Measurements from ENCODE around the gene VPS25.
A peak's percentile ranks its signal among the peaks of the same experiment; 100 is the strongest.

VPS25 gene

DNA sequence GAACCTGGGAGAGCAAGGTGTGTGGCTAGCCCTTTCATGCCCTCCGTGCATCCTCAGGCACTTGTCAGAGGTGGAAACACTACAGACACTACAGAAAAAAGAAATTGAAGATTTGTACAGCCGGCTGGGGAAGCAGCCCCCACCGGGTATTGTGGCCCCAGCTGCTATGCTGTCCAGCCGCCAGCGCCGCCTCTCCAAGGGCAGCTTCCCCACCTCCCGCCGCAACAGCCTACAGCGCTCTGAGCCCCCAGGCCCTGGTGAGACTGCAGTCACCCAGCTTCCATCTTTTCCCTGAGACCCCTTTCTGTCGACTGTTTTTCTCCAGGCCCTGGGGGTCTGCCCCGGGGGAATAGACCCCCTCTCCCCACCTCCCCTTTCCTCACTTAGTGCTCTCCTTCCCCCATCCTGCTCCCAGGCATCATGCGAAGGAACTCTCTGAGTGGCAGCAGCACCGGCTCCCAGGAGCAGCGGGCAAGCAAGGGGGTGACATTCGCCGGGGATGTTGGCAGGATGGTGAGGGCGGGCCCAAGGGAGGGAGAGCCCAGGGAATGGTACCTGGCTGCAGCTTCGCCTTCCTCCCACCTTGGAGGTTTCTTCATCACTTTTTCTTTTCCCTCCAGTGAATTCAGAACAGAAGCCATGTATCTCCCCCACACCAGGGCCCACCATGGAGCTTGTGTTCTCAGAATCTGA is 23.0 kb downstream of the VPS25 start:
- no peak for DNase-seq

DNA sequence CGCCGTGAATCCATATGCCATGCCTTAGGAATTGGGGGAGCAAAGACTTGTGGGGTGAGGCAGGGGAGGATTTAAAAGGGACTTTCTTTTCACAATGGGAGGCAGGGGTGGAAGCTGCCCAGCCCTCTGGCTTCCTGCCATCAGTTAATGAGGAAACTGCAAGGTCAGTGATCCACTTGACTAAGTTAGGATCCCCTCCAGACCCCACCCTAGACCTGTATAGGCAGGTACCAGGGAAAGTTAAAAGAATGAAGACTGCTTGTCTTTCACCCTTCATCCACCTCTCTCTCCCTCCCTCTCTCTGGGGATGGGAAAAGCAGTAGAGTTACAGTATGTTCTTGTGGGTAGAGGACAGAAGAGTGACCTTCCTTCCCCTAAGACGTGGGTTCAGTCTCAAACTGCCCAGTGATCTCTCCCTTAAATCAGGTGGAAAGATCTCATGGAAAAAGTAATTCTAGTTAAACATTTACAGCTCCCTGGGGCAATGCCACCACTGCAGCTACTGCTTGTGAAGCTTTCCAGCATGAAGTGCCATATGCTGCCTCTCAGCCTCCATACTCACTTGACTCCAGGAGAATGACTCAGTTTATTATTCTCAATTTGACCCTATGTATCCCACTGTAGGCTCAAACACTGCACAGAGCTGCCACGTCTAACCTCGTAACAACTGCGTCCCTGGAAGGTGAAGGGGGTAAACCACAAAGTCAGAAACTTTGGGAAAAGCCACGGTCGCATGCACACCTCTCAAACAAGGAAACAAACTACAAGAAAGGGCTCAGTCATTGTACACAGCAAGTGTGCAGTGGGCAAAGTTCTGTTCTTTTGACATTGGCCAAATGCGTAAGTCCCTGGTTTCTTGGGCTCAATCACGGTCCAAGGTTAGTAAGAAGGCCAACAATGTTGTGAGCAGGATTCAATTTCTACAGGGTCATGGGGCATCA is 24.1 kb downstream of the VPS25 start:
- no peak for DNase-seq

DNA sequence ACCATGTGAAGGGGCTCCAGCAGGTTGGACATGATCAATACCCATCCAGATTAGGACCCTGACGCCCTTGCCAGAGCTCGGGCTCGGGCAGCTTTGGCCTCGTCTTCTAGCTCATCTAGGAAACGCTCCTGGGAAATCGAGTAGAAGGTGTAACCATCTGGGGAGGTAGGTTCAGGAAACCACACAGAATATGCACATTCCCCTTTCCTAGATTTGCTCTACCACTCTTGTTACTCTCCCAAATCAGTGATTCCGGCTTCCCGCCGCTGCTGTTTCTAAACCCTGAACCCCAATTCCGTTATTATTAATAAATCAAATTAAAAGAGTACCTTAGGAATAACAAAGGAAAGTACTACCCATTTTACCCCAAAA is 24.7 kb downstream of the VPS25 start:
- DNase-seq, result no peak

DNA sequence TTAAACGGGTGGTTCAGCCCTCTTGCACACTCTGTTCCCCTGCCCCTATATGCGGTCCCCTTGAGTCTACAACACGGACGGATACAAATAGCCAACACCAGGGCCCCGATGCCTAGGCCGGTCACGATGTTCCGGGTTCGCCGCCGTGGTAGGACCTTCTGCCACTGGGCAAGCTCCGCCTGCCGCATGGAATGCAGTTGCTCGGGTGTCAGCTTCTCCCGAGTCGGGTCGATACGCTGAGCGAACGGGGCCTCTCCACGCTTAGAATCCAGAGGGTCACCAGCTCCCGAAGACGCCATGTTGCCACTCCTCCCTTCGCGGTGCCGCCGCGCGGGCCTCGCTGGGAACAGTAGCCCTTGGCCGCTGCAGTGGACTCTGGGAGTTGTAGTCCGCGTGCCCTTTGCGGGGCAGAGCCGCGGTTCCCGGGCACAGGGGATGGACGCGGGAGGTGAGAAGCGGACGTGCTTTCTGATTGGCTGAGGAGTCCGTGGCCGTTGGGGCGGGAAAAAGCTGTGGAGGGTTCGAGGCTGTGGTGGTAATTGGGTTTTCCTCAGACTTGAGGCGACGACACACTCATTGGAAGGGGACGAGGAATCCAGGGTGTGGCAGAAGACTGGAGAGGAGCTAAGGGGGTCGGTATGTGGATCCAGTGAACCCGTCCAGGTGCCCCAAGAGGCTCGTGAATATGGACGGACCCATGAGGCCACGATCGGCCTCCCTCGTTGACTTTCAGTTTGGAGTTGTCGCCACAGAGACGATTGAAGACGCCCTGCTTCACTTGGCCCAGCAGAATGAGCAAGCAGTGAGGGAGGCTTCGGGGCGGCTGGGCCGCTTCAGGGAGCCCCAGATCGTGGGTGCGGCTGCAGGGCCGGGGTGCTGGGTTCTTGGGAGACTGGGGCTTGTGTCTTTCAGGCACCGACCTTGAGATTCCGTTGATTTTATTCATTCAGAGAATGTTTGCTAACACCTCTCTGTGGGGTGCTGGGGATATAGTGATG is 25.4 kb downstream of the VPS25 start, which contains the start of the genes CNTD1 and COA3:
Gene CNTD1 (plus strand): TSS at position 479 of the 998 bp plus-strand sequence. CDS start 207 bp downstream, at position 686.
Gene COA3 (minus strand): TSS at position 322 of the 998 bp plus-strand sequence. CDS start 23 bp downstream, at position 299.
- DNase-seq, result peak; percentile 88 to 89

DNA sequence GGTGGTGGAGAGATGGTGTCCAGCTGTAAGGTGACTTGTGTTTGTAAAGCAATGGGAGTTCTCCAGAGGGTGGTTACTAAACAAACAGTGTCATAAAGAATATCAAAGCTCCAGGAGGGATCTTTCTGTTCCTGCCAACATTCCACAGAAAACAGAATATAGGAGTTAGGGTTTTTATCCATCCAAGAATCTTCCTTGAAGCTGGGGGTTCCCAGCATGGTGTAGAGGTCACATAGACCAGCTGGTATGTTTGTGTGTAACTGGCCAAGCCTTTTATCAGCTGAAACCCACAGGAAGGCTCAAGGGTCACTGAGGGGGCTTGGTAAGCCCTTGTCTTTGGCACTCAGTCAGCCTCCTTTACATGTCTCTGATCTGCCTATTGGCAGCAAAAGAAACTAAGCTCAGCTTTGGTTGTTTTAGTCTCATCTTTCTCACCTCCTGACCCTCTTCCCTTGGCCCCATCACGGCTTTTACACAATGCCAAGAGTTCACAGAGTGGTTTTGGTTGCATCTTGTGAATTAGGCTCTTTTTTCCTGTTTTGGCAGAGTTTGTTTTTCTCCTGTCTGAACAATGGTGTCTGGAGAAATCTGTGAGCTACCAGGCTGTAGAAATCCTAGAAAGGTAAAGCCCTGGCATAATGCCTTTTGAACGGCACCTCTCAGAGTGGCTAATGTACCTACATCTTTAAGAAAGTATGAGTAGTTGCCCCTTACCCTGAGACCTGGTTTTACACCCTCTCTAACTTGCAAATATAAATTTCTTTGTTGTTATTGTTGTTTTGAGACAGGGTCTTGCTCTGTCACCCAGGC is 30.0 kb downstream of the VPS25 start:
- DNase-seq, result peak in 1 of 2 experiments; percentile 4

DNA sequence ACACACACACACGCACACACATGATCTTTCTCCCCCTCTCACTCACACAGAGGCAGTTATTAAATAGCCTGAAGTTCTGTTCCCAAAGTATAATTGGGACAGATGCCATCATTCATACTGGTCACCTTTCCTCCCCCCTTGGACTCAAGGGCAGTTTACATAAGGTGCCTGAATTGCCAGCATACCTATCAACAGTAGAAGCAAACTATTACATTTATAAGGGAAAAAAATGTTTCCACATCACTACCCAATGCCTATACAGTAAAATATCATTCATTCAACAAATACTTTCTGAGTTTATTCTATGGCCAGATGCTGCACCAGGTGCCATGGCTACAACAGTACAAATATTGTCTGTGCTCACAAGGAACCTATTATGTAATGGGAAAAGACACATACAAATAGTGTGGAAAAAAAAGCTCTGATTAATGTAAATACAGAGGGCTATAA is 31.7 kb downstream of the VPS25 start:
- DNase-seq, result peak; percentile 31 to 43

DNA sequence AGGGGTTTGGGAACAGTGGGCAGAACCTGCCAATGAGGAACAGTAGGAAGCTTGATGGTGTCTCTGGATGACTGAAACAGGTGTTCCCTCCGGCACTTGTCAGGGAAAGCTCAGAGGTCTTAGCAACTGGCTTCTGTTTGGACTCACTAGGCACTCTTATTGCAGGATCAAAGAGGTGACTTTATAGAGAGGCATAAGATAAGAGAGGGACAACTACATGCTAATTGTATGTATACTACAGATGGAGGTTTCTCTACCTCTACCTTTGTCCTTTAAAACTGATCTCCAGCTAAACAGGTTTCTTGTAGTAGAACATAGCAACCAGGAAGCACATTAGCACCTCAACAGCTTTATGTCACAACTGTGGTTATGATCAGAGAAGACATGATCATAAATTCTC is 33.0 kb downstream of the VPS25 start:
- DNase-seq, result no peak

DNA sequence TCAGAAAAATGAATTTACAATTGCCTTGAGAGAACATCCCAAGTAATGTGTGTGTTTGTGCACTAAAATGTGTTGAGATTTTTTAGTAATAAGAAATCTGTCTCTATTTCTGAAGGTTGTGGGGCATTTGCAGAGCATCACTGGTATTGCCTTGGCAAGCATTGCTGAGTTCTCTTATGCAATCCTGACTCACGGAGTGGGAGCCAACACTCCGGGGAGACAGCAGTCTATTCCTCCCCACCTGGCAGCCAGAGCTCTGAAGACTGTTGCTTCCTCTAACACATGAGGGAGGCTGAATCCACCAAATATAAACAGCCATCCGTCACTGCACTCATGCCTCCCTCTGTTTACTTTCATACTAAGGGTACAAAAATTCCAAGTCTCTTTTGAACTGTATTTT is 36.0 kb downstream of the VPS25 start:
- no peak for DNase-seq

DNA sequence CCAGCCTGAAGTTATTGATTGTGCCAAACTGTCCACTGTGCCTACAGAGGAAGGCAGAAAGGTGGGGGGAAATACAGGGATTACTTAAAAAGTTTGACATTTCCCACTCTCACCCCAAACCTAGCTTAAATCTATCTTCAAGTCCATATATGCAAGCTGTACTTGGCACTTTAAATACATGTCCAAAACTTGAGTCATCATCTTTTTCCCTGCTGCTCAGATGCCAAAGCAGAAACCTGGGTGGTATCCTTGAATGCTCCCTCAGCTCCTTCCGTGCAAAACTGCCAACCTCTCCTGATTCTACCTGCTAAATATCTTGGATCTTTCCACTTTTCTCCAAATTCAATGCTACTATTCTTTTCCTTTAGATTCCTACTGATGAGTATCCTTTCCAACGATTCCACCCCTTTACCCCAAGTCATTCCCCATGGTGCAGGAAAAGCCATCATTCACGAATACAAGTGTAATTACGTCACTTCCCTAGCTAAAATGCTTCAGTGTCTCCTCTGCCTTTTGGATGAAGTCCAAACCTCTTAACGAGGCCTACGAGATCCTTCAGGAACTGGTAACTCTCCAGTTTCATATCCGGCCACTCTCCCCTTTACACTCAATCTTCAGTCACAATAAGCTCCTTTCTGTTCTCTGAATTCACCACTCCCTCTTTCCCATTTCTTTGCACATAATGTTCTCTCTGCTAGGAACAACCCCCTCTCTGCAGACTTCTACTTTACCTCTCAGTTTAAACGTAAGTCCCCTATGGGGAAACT is 41.6 kb downstream of the VPS25 start:
- DNase-seq, result no peak

DNA sequence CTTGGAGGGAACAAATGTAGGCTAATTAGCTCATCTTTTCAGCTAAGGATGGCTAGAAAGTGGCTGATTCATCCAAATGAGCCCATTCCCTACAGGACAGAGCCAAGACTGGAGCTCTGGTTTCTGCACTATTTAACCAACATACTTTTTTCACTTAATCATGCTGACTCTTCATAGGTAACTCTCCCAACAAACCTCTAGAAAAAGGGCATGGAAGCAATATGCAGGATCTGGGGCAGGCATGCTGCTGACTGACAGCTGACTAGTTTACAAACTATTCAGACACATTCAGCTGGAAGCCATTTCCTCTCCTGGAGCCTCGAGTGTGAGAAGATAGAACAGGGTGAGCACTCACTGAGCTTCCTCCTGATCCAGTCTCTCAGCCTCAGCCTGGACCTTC is 44.6 kb downstream of the VPS25 start:
- DNase-seq, result no peak

DNA sequence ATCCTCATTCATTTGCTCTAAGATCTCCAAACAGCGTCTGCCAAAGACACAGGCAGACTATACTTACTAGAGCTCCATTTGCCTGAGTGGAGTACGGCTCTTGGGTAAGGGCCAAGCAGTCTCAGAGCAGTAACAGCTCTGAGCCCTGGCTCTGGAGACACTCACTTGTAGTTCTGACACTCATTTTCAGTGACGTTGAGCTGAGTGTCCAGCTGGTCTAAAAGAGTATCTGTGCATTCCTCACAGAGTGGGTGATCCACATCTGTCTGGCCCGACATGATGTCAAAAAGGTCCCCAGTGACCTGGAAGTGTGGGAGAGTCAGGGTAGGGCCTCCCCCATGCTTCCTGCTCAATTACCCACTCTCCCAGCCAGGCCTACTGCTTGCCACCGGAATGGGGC is 45.1 kb downstream of the VPS25 start:
- no peak for DNase-seq

DNA sequence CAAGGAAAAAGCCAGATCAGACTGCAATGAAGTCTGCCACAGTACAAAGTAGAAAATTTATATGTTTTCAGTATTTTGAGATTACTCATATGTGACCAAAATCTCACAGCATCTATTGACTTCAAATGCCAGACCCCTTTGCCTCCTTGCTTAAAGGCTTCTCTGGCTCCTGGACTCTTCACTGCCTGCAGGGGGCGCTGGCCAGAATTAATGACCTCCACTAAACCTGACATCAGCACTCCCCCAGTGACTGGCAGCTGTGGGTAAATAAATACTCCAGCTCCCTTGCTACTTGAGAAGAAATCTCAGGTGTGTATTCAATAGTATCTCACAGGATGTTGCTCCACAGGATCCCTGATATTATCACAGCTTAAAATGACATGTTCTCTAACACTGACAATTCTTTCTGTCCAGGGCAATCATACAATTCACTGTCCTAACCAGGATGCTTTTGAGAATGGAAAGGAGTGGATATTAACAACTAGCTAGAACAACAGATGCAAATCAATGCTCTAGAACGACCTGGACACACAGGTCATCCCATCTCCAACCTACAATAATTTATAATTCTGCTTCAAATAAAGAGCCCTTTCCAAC is 46.8 kb downstream of the VPS25 start:
- DNase-seq, result peak; percentile 71 to 86

DNA sequence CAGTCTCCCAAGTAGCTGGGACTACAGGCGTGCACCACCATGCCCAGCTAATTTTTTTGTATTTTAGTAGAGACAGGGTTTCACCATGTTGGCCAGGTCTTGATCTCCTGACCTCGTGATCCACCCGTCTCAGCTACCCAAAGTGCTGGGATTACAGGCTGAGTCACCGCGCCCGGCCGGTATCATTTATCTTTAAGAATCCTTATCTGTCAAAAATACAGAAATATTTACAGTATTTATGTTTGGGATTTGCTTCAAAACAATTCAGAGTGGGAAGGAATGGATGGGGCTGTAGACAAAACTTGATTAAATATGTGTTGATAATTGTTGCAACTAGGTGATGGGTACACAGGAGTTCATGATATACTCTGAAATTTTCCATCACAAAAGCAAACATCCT is 47.9 kb downstream of the VPS25 start:
- no peak for DNase-seq

DNA sequence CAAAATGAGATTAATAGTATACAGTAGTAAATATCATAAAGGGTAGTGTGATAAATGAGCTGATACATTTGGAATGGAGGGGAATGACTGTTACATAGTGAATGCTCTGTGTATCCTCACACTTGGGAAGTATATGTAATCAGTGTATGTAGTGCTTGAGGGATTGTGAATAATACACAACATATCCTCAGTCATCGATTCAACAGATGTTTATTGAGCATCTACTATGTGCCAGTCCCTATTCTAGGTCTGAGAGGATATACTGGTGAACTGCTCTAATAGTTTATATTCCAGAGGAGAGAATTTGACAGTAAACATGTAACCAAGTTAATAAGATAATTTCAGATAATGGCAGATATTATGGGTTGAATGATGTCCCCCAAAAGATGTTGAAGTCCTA is 54.2 kb downstream of the VPS25 start:
- no peak for DNase-seq
